Lower lobe of right lung (tissue), 2 donors: ENCODE measurements around the gene GPC3. TPM values are rescaled to one million over a fixed set of nuclear protein-coding genes. Genes with fewer than 3 reads are reported as not detected.

Experiments used
- ATAC-seq, 2 donors: fragments of 200-7000 bp; cut with Tn5 transposase; one replicate each; pipeline ENCODE4 v1.9.1; 2020 to 2022; ENCODE audit warnings: mild to moderate bottlenecking in 2 of 2, moderate library complexity in 2 of 2
- DNase-seq: peaks from one replicate; pipeline ENCODE4 v3.0.0-alpha.2; 2020
- H3K27ac ChIP-seq: fragments of 200-600 bp; one replicate; pipeline ENCODE4 v1.8.0; 2022
- H3K27me3 ChIP-seq: fragments of 200-600 bp; one replicate; pipeline ENCODE4 v1.8.0; 2022; ENCODE audit warnings: low read depth
- H3K36me3 ChIP-seq: fragments of 200-600 bp; one replicate; pipeline ENCODE4 v1.8.0; 2022; ENCODE audit warnings: mild to moderate bottlenecking
- H3K4me1 ChIP-seq: fragments of 200-600 bp; one replicate; pipeline ENCODE4 v1.8.0; 2022
- H3K4me3 ChIP-seq: fragments of 200-600 bp; one replicate; pipeline ENCODE4 v1.8.0; 2022; ENCODE audit warnings: mild to moderate bottlenecking
- H3K9me3 ChIP-seq: fragments of 200-600 bp; one replicate; pipeline ENCODE4 v1.8.0; 2022
- CTCF ChIP-seq: fragments of 200-600 bp; IDR thresholded peaks from one replicate; pipeline ENCODE4 v1.8.0; 2022; ENCODE audit warnings: antibody characterized with exemption, mild to moderate bottlenecking
- intact Hi-C: fragments of 100-400 bp; cut with DNase I; formaldehyde crosslinking; loops from one replicate; pipeline ENCODE4 v1.11.0; 2022
- total RNA-seq: library from RNA; stranded (reverse); fragmentation: NEBNext Ultra II Directional; extraction: Animal tissue kit (Norgen Biotek cat#: 25700); gene quantifications from one replicate; pipeline ENCODE4 v1.2.1, GENCODE V29; 2021
- donor health status: DM: no; HTN: yes; CAD: no; lungs with severe emphysema.

The GPC3 gene
- total RNA-seq, 1 donor from 2014 or later: 50.2 TPM

- no peak for TF ChIP-seq CTCF
- no peak for ATAC-seq
- Histone ChIP-seq H3K27me3 (no peaks in the 10 kb centered on the region), H3K9me3 (no peaks in the 10 kb centered on the region), H3K4me3 (no peak overlapping the region), H3K4me1 (no peaks in the 10 kb centered on the region), H3K36me3 (no peaks in the 10 kb centered on the region), H3K27ac (no peak overlapping the region)
- intact Hi-C loops: no loop called here
- no peak for DNase-seq
Measured at GRCh38 chrX:133715715-133716114, 269.7 kb downstream of the GPC3 start.

DNA sequence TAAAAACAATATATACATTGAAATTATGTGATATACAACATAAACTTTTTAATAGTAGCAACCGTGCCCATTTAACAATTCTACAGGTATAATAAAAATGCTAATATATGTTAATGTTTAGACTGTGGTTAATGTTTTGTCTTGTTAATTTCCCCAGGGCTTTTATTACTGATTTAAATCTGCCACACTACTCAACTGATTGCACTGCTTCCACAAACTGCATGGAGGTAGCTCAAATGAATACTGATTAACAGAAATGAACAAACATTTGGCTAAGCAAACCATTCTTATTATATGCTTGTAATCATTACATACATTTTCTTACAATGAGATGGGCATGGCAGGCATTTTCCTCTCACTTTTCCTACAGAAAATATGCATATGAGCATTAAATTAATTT is 275.9 kb downstream of the GPC3 start:
- Histone ChIP-seq H3K4me1 (no peaks in the 10 kb centered on the region), H3K36me3 (no peaks in the 10 kb centered on the region), H3K4me3 (no peak overlapping the region), H3K9me3 (no peaks in the 10 kb centered on the region), H3K27ac (no peak overlapping the region), H3K27me3 (no peaks in the 10 kb centered on the region)
- intact Hi-C loops: no loop called here
- TF ChIP-seq CTCF: no peak
- DNase-seq (no peak), ATAC-seq (no peak)

DNA sequence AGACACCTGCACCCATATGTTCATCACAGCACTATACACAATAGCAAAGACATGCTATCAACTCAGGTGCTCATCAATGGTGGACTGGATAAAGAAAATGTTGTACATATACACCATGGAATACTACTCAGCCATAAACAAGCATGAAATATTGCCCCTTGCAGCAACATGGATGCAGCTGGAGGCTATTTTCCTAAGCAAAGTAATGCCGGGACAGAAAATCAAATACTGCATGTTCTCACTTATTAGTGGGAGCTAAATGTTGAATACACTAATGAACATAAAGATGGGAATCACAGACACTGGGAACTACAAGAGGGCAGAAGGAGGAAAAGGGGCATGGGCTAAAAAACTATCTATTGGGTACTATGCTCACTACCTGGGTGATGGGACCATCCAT is 278.5 kb downstream of the GPC3 start:
- no peaks in the 10 kb centered on the region for H3K27me3 ChIP-seq
- H3K9me3 ChIP-seq: no peaks in the 10 kb centered on the region
- intact Hi-C loops: no loop called here
- no peak overlapping the region for H3K4me3 ChIP-seq
- H3K27ac ChIP-seq: no peak overlapping the region
- no peak for TF ChIP-seq CTCF
- ATAC-seq (no peak), DNase-seq (no peak)
- no peaks in the 10 kb centered on the region for H3K4me1 ChIP-seq
- H3K36me3 ChIP-seq: no peaks in the 10 kb centered on the region

GRCh38 chrX:133702230-133702629 is 283.2 kb downstream of the GPC3 start:
- Histone ChIP-seq H3K4me3 (no peak overlapping the region), H3K4me1 (no peaks in the 10 kb centered on the region), H3K27ac (no peak overlapping the region), H3K27me3 (no peaks in the 10 kb centered on the region), H3K36me3 (no peaks in the 10 kb centered on the region), H3K9me3 (no peaks in the 10 kb centered on the region)
- TF ChIP-seq CTCF: no peak
- no peak for ATAC-seq
- DNase-seq: no peak
- intact Hi-C loops: no loop called here

- no peaks in the 10 kb centered on the region for H3K9me3 ChIP-seq
- H3K36me3 ChIP-seq: no peaks in the 10 kb centered on the region
- TF ChIP-seq CTCF: no peak
- H3K27ac ChIP-seq: no peak overlapping the region
- H3K4me3 ChIP-seq: no peak overlapping the region
- DNase-seq (no peak), ATAC-seq (no peak)
- H3K4me1 ChIP-seq: no peaks in the 10 kb centered on the region
- H3K27me3 ChIP-seq: no peaks in the 10 kb centered on the region
- intact Hi-C loops: no loop called here
Measured at GRCh38 chrX:133699023-133699728, 286.2 kb downstream of the GPC3 start.
